Stimulated activated memory B cell treated with anti-CD40 and anti-IgM and Interleukin-4, amounts not matched to agents 10 μg/mL and 1 μg/mL and 100 μg/mL, for 72 hours (primary cell): ENCODE results near the gene CHKB.

Source experiments
- ATAC-seq: fragments of 150-1000 bp; cut with Tn5 transposase; 2 replicates; pipeline ENCODE4 v1.10.0; 2021
- H3K27ac Mint-ChIP-seq: one replicate; pipeline ENCODE4 v1.8.0; 2022; ENCODE audit warnings: mild to moderate bottlenecking, mixed read lengths
- H3K27me3 Mint-ChIP-seq: one replicate; pipeline ENCODE4 v1.8.0; 2022; ENCODE audit warnings: mixed read lengths
- H3K36me3 Mint-ChIP-seq: one replicate; pipeline ENCODE4 v1.8.0; 2022; ENCODE audit warnings: mixed read lengths
- H3K4me1 Mint-ChIP-seq: one replicate; pipeline ENCODE4 v1.8.0; 2022; ENCODE audit warnings: mixed read lengths
- H3K4me3 Mint-ChIP-seq: one replicate; pipeline ENCODE4 v1.8.0; 2022; ENCODE audit warnings: mild to moderate bottlenecking, moderate library complexity, mixed read lengths
- H3K9me3 Mint-ChIP-seq: one replicate; pipeline ENCODE4 v1.8.0; 2022; ENCODE audit warnings: mixed read lengths

Gene CHKB

GRCh38 chr22:50585781-50586180 is 3.1 kb upstream of the CHKB start:
- ATAC-seq = no peak
- H3K36me3 Mint-ChIP-seq = peaks cover 5% of the 10 kb centered on the region
- H3K4me3 Mint-ChIP-seq = no peak overlapping the region
- H3K4me1 Mint-ChIP-seq = peaks cover 15% of the 10 kb centered on the region
- no peaks in the 10 kb centered on the region for H3K27me3 Mint-ChIP-seq
- no peak overlapping the region for H3K27ac Mint-ChIP-seq
- no peaks in the 10 kb centered on the region for H3K9me3 Mint-ChIP-seq

- no peak for ATAC-seq
These were observed 2.6 kb upstream of the CHKB start for GRCh38 chr22:50585238-50585637.

DNA sequence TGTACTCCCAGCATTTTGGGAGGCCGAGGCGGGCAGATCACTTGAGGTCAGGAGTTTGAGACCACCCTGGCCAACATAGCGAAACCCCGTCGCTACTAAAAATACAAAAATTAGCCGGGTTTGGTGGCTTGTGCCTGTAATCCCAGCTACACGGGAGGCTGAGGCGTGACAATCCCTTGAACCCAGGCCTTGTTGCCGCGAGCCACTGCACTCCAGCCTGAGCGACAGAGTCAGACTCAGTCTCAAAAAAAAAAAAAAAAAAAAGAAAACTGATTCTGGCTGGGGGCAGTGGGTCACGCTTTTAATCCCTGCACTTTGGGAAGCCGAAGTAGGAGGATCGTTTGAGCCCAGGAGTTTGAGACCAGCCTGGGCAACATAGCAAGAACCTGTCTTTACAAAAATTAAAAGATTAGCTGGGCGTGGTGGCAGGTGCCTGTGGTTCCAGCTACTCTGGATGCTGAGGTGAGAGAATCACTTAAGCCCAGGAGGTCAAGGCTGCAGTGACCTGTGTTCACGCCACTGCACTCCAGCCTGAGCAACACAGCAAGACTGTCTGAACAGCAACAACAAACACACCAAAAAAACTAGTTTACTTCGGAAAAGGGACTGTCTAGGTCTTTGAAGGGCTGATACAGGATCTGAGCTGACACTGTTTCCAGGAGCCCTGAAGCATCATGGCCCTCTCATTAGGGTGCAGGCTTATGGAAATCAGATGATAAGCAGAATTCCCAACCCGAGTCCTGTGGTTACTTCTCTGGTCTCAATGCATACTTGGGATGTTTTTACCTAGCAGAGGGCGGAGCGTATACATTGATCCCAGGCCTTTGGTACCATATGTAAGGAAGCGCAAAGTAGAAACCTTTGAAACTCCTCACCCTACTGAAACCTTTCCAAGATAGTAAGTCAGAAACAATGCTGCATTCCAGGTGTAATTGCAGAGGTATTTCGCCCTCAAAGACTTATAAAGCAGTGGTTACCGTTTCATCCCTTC is 1.8 kb upstream of the CHKB start:
- Mint-ChIP-seq H3K36me3 (peaks cover 13% of the 10 kb centered on the region), H3K27ac (no peak overlapping the region), H3K9me3 (no peaks in the 10 kb centered on the region), H3K4me3 (peak overlapping the region; percentile 93), H3K27me3 (no peaks in the 10 kb centered on the region), H3K4me1 (peaks cover 28% of the 10 kb centered on the region)
- no peak for ATAC-seq

More at GRCh38 chr22:50585238-50585637, 2.6 kb upstream of the CHKB start:
- H3K27me3 Mint-ChIP-seq = no peaks in the 10 kb centered on the region
- peaks cover 20% of the 10 kb centered on the region for H3K4me1 Mint-ChIP-seq
- H3K9me3 Mint-ChIP-seq = no peaks in the 10 kb centered on the region
- H3K36me3 Mint-ChIP-seq = peaks cover 5% of the 10 kb centered on the region
- no peak overlapping the region for H3K4me3 Mint-ChIP-seq
- no peak overlapping the region for H3K27ac Mint-ChIP-seq

GRCh38 chr22:50583294-50583861 is 729 bp upstream of the CHKB start:
- H3K4me1 Mint-ChIP-seq = peaks cover 29% of the 10 kb centered on the region
- H3K36me3 Mint-ChIP-seq = peaks cover 21% of the 10 kb centered on the region

GRCh38 chr22:50581950-50582492 is 628 bp downstream of the CHKB start:
- Mint-ChIP-seq H3K9me3 (no peaks in the 10 kb centered on the region), H3K27me3 (no peaks in the 10 kb centered on the region), H3K4me1 (peaks cover 29% of the 10 kb centered on the region), H3K36me3 (peaks cover 28% of the 10 kb centered on the region), H3K4me3 (peak overlapping the region; percentile 93), H3K27ac (peak overlapping the region; percentile 98)
- no peak for ATAC-seq

More at GRCh38 chr22:50583294-50583861, 729 bp upstream of the CHKB start:
- Mint-ChIP-seq H3K27me3 (no peaks in the 10 kb centered on the region), H3K9me3 (no peaks in the 10 kb centered on the region), H3K27ac (peak overlapping the region; percentile 98), H3K4me3 (peak overlapping the region; percentile 93)
- peak; percentile 43 for ATAC-seq

DNA sequence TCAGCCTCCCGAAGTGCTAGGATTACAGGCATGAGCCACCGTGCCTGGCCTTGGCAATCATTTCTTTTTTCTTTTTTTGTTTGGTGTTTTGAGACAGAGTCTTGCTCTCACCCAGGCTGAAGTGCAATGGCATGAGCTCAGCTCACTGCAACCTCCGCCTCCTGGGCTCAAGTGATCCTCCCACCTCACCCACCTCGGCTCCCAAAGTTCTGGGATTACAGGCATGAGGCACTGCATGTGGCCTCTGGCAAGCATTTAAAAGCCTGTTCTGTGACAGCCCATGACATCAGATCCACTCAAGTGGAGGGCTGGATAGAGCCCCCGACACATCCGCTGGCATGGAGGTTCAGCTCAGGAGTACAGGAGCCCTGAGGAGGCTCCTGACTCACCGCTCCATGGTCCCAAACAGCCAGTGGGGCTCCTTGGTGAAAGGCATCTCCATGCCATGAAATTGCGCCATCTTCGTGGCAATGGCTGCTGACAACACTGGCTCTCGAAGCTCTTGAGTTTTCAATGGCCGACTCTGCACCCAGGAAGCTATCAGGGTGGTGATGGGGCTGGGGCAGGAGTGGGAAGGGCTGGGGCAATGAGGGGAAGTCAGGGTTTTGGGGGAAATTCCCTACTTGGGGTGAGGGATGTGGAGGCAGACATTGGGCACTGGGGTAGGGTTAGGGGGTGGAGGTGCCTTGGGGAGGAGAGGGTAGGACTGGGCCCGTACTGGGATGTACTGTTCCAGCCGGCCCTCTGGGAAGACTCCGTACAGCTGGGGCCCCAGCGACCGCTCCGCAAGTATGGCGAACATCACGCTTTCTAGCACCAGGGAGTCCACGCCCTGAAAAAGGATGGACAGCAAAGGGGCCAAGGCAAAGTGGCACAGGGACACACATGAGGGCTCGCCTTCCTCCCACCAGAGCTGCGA is 1.4 kb downstream of the CHKB start:
- H3K36me3 Mint-ChIP-seq = peaks cover 35% of the 10 kb centered on the region
- H3K27me3 Mint-ChIP-seq = no peaks in the 10 kb centered on the region
- peaks cover 29% of the 10 kb centered on the region for H3K4me1 Mint-ChIP-seq
- H3K9me3 Mint-ChIP-seq = no peaks in the 10 kb centered on the region
- H3K27ac Mint-ChIP-seq = peak overlapping the region; percentile 98
- H3K4me3 Mint-ChIP-seq = peak overlapping the region; percentile 93
- no peak for ATAC-seq

DNA sequence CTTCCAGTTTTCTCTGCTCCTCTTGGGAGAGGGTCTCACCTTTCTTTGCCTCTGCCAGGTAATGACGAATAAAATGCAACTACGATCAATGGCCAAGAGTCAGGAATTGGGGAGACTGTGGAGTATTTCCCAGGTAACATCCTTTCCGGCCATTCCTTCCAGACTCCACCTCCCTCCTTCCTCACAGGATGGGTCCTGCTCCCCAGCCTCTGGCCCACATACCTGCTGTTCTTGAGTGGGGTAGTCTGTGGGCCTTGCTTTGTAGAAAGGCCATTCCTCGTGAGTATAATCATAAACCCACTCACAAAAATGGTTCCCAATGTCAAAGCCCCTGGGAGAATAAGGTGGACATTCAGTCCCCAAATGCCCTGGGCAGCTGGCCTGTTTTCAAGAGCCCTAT is 2.9 kb downstream of the CHKB start:
- no peaks in the 10 kb centered on the region for H3K9me3 Mint-ChIP-seq
- no peaks in the 10 kb centered on the region for H3K27me3 Mint-ChIP-seq
- no peak for ATAC-seq
- no peak overlapping the region for H3K4me3 Mint-ChIP-seq
- no peak overlapping the region for H3K27ac Mint-ChIP-seq
- peaks cover 49% of the 10 kb centered on the region for H3K36me3 Mint-ChIP-seq
- peaks cover 29% of the 10 kb centered on the region for H3K4me1 Mint-ChIP-seq

- Mint-ChIP-seq H3K4me1 (peaks cover 29% of the 10 kb centered on the region), H3K27ac (no peak overlapping the region), H3K36me3 (peaks cover 49% of the 10 kb centered on the region), H3K9me3 (no peaks in the 10 kb centered on the region), H3K4me3 (no peak overlapping the region), H3K27me3 (no peaks in the 10 kb centered on the region)
- ATAC-seq = no peak
These were observed 3.8 kb downstream of the CHKB start for GRCh38 chr22:50578776-50579310.

- H3K4me3 Mint-ChIP-seq = no peak within 1 kb of the TSS
- ATAC-seq = no peak
These were observed 4.5 kb downstream of the CHKB start, which contains the start of gene CPT1B for GRCh38 chr22:50577987-50578775. CPT1B (minus strand) TSS chr22:50578427; CDS start chr22:50577915, 512 bp downstream.

GRCh38 chr22:50577697-50577986 is 5.0 kb downstream of the CHKB start:
- peaks cover 26% of the 10 kb centered on the region for H3K4me1 Mint-ChIP-seq
- H3K36me3 Mint-ChIP-seq = peaks cover 54% of the 10 kb centered on the region
- H3K9me3 Mint-ChIP-seq = no peaks in the 10 kb centered on the region
- H3K4me3 Mint-ChIP-seq = no peak overlapping the region
- no peak for ATAC-seq
- H3K27me3 Mint-ChIP-seq = no peaks in the 10 kb centered on the region
- H3K27ac Mint-ChIP-seq = no peak overlapping the region

More at GRCh38 chr22:50577987-50578775, 4.5 kb downstream of the CHKB start, which contains the start of gene CPT1B:
- H3K4me1 Mint-ChIP-seq = peaks cover 23% of the 10 kb centered on the region
- H3K27ac Mint-ChIP-seq = no peak within 1 kb of the TSS
- H3K36me3 Mint-ChIP-seq = peaks cover 49% of the 10 kb centered on the region
- H3K27me3 Mint-ChIP-seq = no peaks in the 10 kb centered on the region
- no peaks in the 10 kb centered on the region for H3K9me3 Mint-ChIP-seq

DNA sequence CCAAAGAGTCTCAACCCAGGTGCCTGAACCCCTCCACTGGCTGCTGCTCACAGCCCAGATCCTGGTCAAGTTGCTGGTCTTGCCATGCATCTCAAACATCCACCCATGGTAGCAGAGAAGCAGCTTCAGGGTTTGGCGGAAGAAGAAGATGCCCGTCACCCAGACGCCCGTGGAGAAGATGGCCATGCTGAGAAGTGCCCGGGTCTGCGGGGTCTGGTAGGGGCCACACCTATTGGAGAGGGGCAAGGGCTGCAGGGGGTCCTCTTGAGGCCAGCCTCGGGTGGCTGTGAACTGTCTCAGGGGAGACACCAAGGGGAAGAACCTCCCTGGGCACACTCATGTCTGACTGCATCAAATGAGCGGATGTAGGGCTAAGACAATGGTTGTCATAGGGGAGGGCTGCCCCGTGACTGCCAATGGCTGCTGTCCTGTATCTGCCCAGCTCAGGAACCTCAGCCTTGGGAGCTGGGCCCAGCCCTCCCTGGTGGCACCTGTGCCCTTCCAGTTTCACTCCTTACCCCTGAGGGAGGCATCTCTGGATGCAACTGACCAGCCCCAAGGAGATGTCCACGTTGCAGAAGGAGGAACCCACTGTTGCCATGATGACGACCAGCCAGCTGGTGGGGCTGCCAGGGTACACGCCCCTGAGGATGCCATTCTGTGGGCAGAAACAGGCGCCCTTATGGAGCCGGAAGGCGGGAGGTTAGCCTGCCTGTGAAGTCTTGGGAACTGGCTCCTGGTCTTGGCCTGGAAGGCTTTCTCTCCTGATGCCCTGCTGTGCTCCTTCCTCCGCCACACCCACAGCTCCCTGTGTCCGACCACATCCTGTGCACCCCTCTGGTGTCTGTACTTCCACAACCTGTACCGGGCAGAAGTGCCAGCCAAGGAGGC is 5.6 kb downstream of the CHKB start:
- H3K36me3 Mint-ChIP-seq = peaks cover 60% of the 10 kb centered on the region
- H3K27ac Mint-ChIP-seq = no peak overlapping the region
- H3K27me3 Mint-ChIP-seq = no peaks in the 10 kb centered on the region
- ATAC-seq = no peak
- H3K9me3 Mint-ChIP-seq = no peaks in the 10 kb centered on the region
- peaks cover 30% of the 10 kb centered on the region for H3K4me1 Mint-ChIP-seq
- no peak overlapping the region for H3K4me3 Mint-ChIP-seq

GRCh38 chr22:50576070-50576469 is 6.6 kb downstream of the CHKB start:
- Mint-ChIP-seq H3K9me3 (no peaks in the 10 kb centered on the region), H3K4me1 (peaks cover 22% of the 10 kb centered on the region), H3K4me3 (no peak overlapping the region), H3K27me3 (no peaks in the 10 kb centered on the region), H3K27ac (no peak overlapping the region), H3K36me3 (peaks cover 70% of the 10 kb centered on the region)
- no peak for ATAC-seq

- Mint-ChIP-seq H3K27ac (no peak overlapping the region), H3K9me3 (no peaks in the 10 kb centered on the region), H3K4me3 (no peak overlapping the region), H3K36me3 (peaks cover 71% of the 10 kb centered on the region), H3K4me1 (peaks cover 22% of the 10 kb centered on the region), H3K27me3 (no peaks in the 10 kb centered on the region)
- no peak for ATAC-seq
These were observed 7.2 kb downstream of the CHKB start for GRCh38 chr22:50575426-50575941.
